GM10248 (cell line): ENCODE data around the gene RAMP1.
"Not testable (repeated sequence)": the region's sequence is repeated elsewhere in the genome, so short reads cannot be mapped to it uniquely, and the experiment has no call there.

ENCODE experiments used
- CTCF ChIA-PET: fragments of 300-600 bp; sonication (Branson Sonifier 250); formaldehyde crosslinking; extraction: SDS; loops from one replicate; lab custom pipeline; 2021; ENCODE audit warnings: antibody characterized with exemption; lab: Yijun Ruan, JAX
- POLR2A ChIA-PET: fragments of 350-650 bp; sonication (Branson Sonifier 250); formaldehyde crosslinking; extraction: SDS; loops from one replicate; lab custom pipeline; 2020; ENCODE audit warnings: antibody characterized with exemption; lab: Yijun Ruan, JAX
- DNase-seq: peaks from one replicate; pipeline ENCODE4 v3.0.0; 2012; ENCODE audit errors: extremely low spot score
- CTCF ChIP-seq: IDR thresholded peaks from 2 replicates; pipeline ENCODE4 v1.5.1; 2012; ENCODE audit warnings: mild to moderate bottlenecking, low read depth; ENCODE audit errors: extremely low read depth, missing control alignments, control extremely low read depth

Gene RAMP1

GRCh38 chr2:237841051-237841450 lies 18.4 kb upstream of the RAMP1 start:
- ChIA-PET CTCF (no interaction called here), POLR2A (no interaction called here)
- TF ChIP-seq CTCF = no peak
- no peak for DNase-seq

GRCh38 chr2:237848940-237849339 lies 10.5 kb upstream of the RAMP1 start:
- POLR2A ChIA-PET, DNase-seq: not testable (repeated sequence)
- CTCF ChIA-PET = interaction anchor here (1.9 kb wide), 1 partner anchor 9 kb away, joined by 4 read pairs; no protein-coding TSS in a partner anchor

- ChIA-PET POLR2A (no interaction called here), CTCF (no interaction called here)
- no peak for DNase-seq
- TF ChIP-seq CTCF = no peak
Observed at GRCh38 chr2:237854295-237854694, 5.1 kb upstream of the RAMP1 start.

GRCh38 chr2:237857791-237858190 lies 1.6 kb upstream of the RAMP1 start:
- no peak for DNase-seq
- CTCF ChIA-PET = interaction anchor here (0.5 to 1.9 kb wide), 14 partner anchors 9 to 405 kb away, joined by 3 to 19 read pairs (median 4); no protein-coding TSS in a partner anchor
- POLR2A ChIA-PET = no interaction called here
- TF ChIP-seq CTCF = no peak

- POLR2A ChIA-PET = interaction anchor here (0.7 kb wide), 1 partner anchor 165 kb away, joined by 4 read pairs; no protein-coding TSS in a partner anchor
- peak; percentile 78 for DNase-seq
- TF ChIP-seq CTCF = peak; percentile 83
- CTCF ChIA-PET = interaction anchor here (0.9 to 1.9 kb wide), 14 partner anchors 10 to 405 kb away, joined by 3 to 19 read pairs (median 4); no protein-coding TSS in a partner anchor
Observed at GRCh38 chr2:237858294-237859081, 935 bp upstream of the RAMP1 start.

- ChIA-PET CTCF (interaction anchor here (1.1 to 1.9 kb wide), 12 partner anchors 10 to 404 kb away, joined by 3 to 19 read pairs (median 4); no protein-coding TSS in a partner anchor), POLR2A (no interaction called here)
- DNase-seq = peak; percentile 7
- TF ChIP-seq CTCF = no peak
Observed at GRCh38 chr2:237859082-237859433, 365 bp upstream of the RAMP1 start.
